HepG2 (cell line): Measurements from ENCODE around the gene CACNG8. TPM values are rescaled to one million over a fixed set of nuclear protein-coding genes. Genes with fewer than 3 reads are reported as not detected.
A peak's percentile ranks its signal among the peaks of the same experiment; 100 is the strongest.

ENCODE experiments used
- ATAC-seq: fragments of 200-7000 bp; cut with Tn5 transposase; 3 replicates; pipeline ENCODE4 v1.9.1; 2020; ENCODE audit warnings: mild to moderate bottlenecking, moderate library complexity
- BruUV-seq: library from RNA; stranded (reverse); fragments of 400-500 nt; replicated peaks from 2 replicates; lab custom pipeline; 2021; lab: Mats Ljungman, UMichigan
- CTCF ChIA-PET: fragments of 300-600 bp; formaldehyde crosslinking; extraction: SDS; loops from one replicate; lab custom pipeline; 2021; ENCODE audit warnings: low total read pairs, inconsistent platforms, low intra/inter-chr PET ratio; lab: Yijun Ruan, JAX
- POLR2A ChIA-PET: fragments of 350-600 bp; sonication (Branson Sonifier 250); formaldehyde crosslinking; loops from one replicate; lab custom pipeline; 2020; ENCODE audit warnings: antibody characterized with exemption, inconsistent platforms; lab: Yijun Ruan, JAX
- DNase-seq: peaks from one replicate; pipeline ENCODE4 v3.0.0-alpha.2; 2015; ENCODE audit warnings: low spot score
- FAIRE-seq: peaks from 3 replicates; lab custom pipeline; 2011; peaks lifted over from hg19 to GRCh38; lab: Jason Lieb, UNC
- H2AFZ ChIP-seq: one replicate; pipeline ENCODE4 v1.6.1; 2011; ENCODE audit warnings: low read length, inconsistent platforms
- H3K27ac ChIP-seq: fragments of 300-600 bp; 3 replicates; pipeline ENCODE4 v1.8.0; 2011; ENCODE audit warnings: mixed run types, mild to moderate bottlenecking, mixed read lengths, low read length, inconsistent platforms; ENCODE audit not compliant: insufficient read depth; ENCODE audit errors: extremely low read length
- H3K27me3 ChIP-seq, 2 experiments: fragments of 200-600 bp in 1 of 2; 2 replicates in 1 of 2; 3 replicates in 1 of 2; pipeline versions ENCODE4 v1.6.0 to v1.8.0; 2011; ENCODE audit warnings: low read length in 2 of 2, mild to moderate bottlenecking in 2 of 2, moderate library complexity in 2 of 2, inconsistent platforms in 1 of 2; ENCODE audit not compliant: insufficient read depth in 2 of 2, control insufficient read depth in 1 of 2
- H3K36me3 ChIP-seq, 2 experiments: fragments of 200-600 bp in 1 of 2; replicated peaks in 1 of 2; 2 replicates in 1 of 2; 3 replicates in 1 of 2; pipeline versions ENCODE4 v1.5.1 to v1.8.0; 2011; ENCODE audit warnings: low read length in 2 of 2, inconsistent platforms in 1 of 2; ENCODE audit not compliant: insufficient read depth in 2 of 2, control insufficient read depth in 1 of 2
- H3K4me1 ChIP-seq: 2 replicates; pipeline ENCODE4 v1.5.1; 2012; ENCODE audit warnings: low read length, inconsistent platforms; ENCODE audit not compliant: insufficient read depth
- H3K4me2 ChIP-seq: 2 replicates; pipeline ENCODE4 v1.6.0; 2011; ENCODE audit warnings: low read depth, low read length, inconsistent platforms
- H3K4me3 ChIP-seq, 3 experiments: fragments of 200-600 bp in 1 of 3; sonication (generic), shearing (Covaris generic) in 1 of 3; replicated peaks in 1 of 3; 2 replicates each; pipeline ENCODE4 v1.5.1; 2011 to 2016; ENCODE audit warnings: low read length in 3 of 3, inconsistent platforms in 2 of 3, low read depth in 2 of 3, mild to moderate bottlenecking in 2 of 3, control low read depth in 1 of 3, mixed read lengths in 1 of 3; ENCODE audit not compliant: insufficient read depth in 1 of 3
- H3K79me2 ChIP-seq: one replicate; pipeline ENCODE4 v1.6.1; 2011; ENCODE audit warnings: low read length, inconsistent platforms; ENCODE audit not compliant: insufficient read depth
- H3K9ac ChIP-seq: 2 replicates; pipeline ENCODE4 v1.6.0; 2011; ENCODE audit warnings: mild to moderate bottlenecking, low read depth, low read length, inconsistent platforms; ENCODE audit not compliant: insufficient read depth
- H3K9me3 ChIP-seq: 2 replicates; pipeline ENCODE4 v1.5.1; 2012; ENCODE audit warnings: mild to moderate bottlenecking, low read length
- H4K20me1 ChIP-seq: 2 replicates; pipeline ENCODE4 v1.6.0; 2011; ENCODE audit warnings: inconsistent platforms, mild to moderate bottlenecking, low read length, moderate library complexity; ENCODE audit not compliant: insufficient read depth
- CSRNP2 ChIP-seq: sonication (generic); formaldehyde crosslinking; conservative IDR thresholded peaks from 2 replicates; pipeline ENCODE4 v1.8.0; 2022; ENCODE audit warnings: low read depth, missing genetic modification reagents
- KLF15 ChIP-seq: sonication (generic); formaldehyde crosslinking; IDR thresholded peaks from 2 replicates; pipeline ENCODE4 v1.8.1; 2023; ENCODE audit warnings: borderline replicate concordance, mild to moderate bottlenecking, inconsistent platforms, missing genetic modification reagents, mixed read lengths
- PTBP1 ChIP-seq: fragments of 200-400 bp; formaldehyde crosslinking; IDR thresholded peaks from 2 replicates; pipeline ENCODE4 v1.6.1; 2018; ENCODE audit warnings: low read length, low read depth; ENCODE audit not compliant: poor library complexity, severe bottlenecking
- RXRA ChIP-seq: sonication (generic); formaldehyde crosslinking; IDR thresholded peaks from 2 replicates; pipeline ENCODE4 v1.5.1; 2020; ENCODE audit warnings: missing genetic modification reagents
- THAP9 ChIP-seq: sonication (generic); formaldehyde crosslinking; IDR thresholded peaks from 2 replicates; pipeline ENCODE4; 2020; ENCODE audit warnings: missing genetic modification reagents, mild to moderate bottlenecking, borderline replicate concordance
- ZNF143 ChIP-seq: sonication (generic); formaldehyde crosslinking; IDR thresholded peaks from 2 replicates; pipeline ENCODE4 v1.4.0; 2020; ENCODE audit warnings: missing genetic modification reagents
- ZNF7 ChIP-seq: IDR thresholded peaks from 2 replicates; pipeline ENCODE4 v1.6.1; 2016; ENCODE audit warnings: missing biosample characterization, missing genetic modification reagents
- ZNF781 ChIP-seq: sonication (generic); formaldehyde crosslinking; IDR thresholded peaks from 2 replicates; pipeline ENCODE4 v1.5.1; 2020; ENCODE audit warnings: borderline replicate concordance, mild to moderate bottlenecking, missing genetic modification reagents; ENCODE audit errors: not compliant biosample characterization
- ZNF788 ChIP-seq: sonication (generic); formaldehyde crosslinking; IDR thresholded peaks from 2 replicates; pipeline ENCODE4 v1.5.0; 2020; ENCODE audit warnings: mild to moderate bottlenecking, missing genetic modification reagents, borderline replicate concordance
- WGBS: methylation state at CpG from one replicate; pipeline ENCODE4 v1.1.6; 2017; ENCODE audit warnings: low lambda C conversion rate; 5-methylcytosine and 5-hydroxymethylcytosine counted together
- in situ Hi-C: cut with HindIII; loops from 2 replicates; pipeline ENCODE4 v1.10.0; 2017; ENCODE audit warnings: low pct_unique_long_range_greater_than_20kb; ENCODE audit not compliant: extremely low pct_ligation_motif_present
- intact Hi-C: fragments of 100-400 bp; cut with micrococcal nuclease; formaldehyde crosslinking; loops from one replicate; pipeline ENCODE4 v1.10.0; 2022; ENCODE audit not compliant: unreplicated experiment
- polyA plus RNA-seq, 8 experiments: library from polyadenylated mRNA; depleted of rRNA in 3 of 8; stranded (reverse) in 7 of 8; unstranded in 1 of 8; fragments of >200 nt; fragmentation: Illumina TruSeq in 4 of 8; extraction: Trizol in 4 of 8; gene quantifications; 2 replicates each; pipeline versions ENCODE4 v1.2.1 to v1.2.3, GENCODE V29; 2011 to 2016; ENCODE audit warnings: low read depth in 4 of 8, missing spikeins in 1 of 8, mixed read lengths in 1 of 8; ENCODE audit not compliant: insufficient read depth in 1 of 8
- total RNA-seq, 5 experiments: library from RNA; depleted of rRNA; stranded (reverse); fragments of >200 nt; fragmentation: Illumina TruSeq; extraction: Trizol; gene quantifications; 2 replicates each; pipeline ENCODE4 v1.2.3, GENCODE V29; 2016; ENCODE audit warnings: low read depth in 1 of 5

The CACNG8 gene
- total and polyA plus RNA-seq, 2 of the 13 experiments (the other 11 are each of a cell fraction or from before 2014, with no cell fraction given): not detected

GRCh38 chr19:53998223-53998622, 35.5 kb downstream of the CACNG8 start (continued):
- TF ChIP-seq KLF15 (no peak), PTBP1 (no peak), ZNF781 (CRISPR knock-in tag) (no peak), ZNF788 (no peak), ZNF7 (no peak)
- TF ChIP-seq, all 625 proteins: peak for 0

GRCh38 chr19:53999694-54000093, 37.0 kb downstream of the CACNG8 start:
- peaks cover 0 to 12% of the 10 kb centered on the region in 2 experiments; a peak in 3 of 5 replicates for H3K27me3 ChIP-seq
- no peaks in the 10 kb centered on the region for H3K36me3 ChIP-seq
- H3K9ac ChIP-seq: no peak overlapping the region
- TF ChIP-seq CSRNP2 (CRISPR knock-in tag) (no peak), ZNF143 (CRISPR knock-in tag) (peak; percentile 49; the same call in 1 of the 2 replicates), RXRA (CRISPR knock-in tag) (no peak), THAP9 (CRISPR knock-in tag) (0 out of 2 replicates have a peak, but pooled peaks have one; percentile 25)
- no TSS peak for BruUV-seq
- FAIRE-seq (no peak), DNase-seq (no peak), ATAC-seq (no peak)
- no peaks in the 10 kb centered on the region for H3K4me1 ChIP-seq
- no peak overlapping the region for H2AFZ ChIP-seq
- H4K20me1 ChIP-seq: no peaks in the 10 kb centered on the region
- in situ Hi-C loops (no loop called here), intact Hi-C loops (no loop called here)
- H3K4me2 ChIP-seq: no peak overlapping the region
- no peaks in the 10 kb centered on the region for H3K9me3 ChIP-seq
- ChIA-PET POLR2A (no interaction called here), CTCF (no interaction called here)
- 0% methylated on average over 4 of the region's 5 CpGs for WGBS
- no peak overlapping the region for H3K4me3 ChIP-seq
- H3K79me2 ChIP-seq: no peaks in the 10 kb centered on the region
- H3K27ac ChIP-seq: no peak overlapping the region
